Kidney (tissue), 14 donors: Measurements from ENCODE around the gene ERGIC3. TPM values are rescaled to one million over a fixed set of nuclear protein-coding genes. Genes with fewer than 3 reads are reported as not detected.
"Not testable (repeated sequence)": the region's sequence is repeated elsewhere in the genome, so short reads cannot be mapped to it uniquely, and the experiment has no call there.

Experiments
- DNase-seq, 5 donors: peaks; one replicate each; pipeline ENCODE4 v3.0.0-alpha.2; 2013 to 2020
- FAIRE-seq: peaks from 2 replicates; lab custom pipeline; 2012; peaks lifted over from hg19 to GRCh38; lab: Jason Lieb, UNC
- H3K27ac ChIP-seq, 2 donors: one replicate each; pipeline ENCODE4 v1.7.0; 2013; ENCODE audit warnings: low read depth in 2 of 2, low read length in 2 of 2, inconsistent platforms in 1 of 2
- H3K27me3 ChIP-seq: one replicate; pipeline ENCODE4 v1.7.1; 2013; ENCODE audit warnings: low read length, inconsistent platforms; ENCODE audit not compliant: control insufficient read depth, insufficient read depth
- H3K36me3 ChIP-seq, 3 donors: one replicate each; pipeline versions ENCODE4 v1.7.0 to v1.7.1; 2013; ENCODE audit warnings: low read length in 3 of 3, control low read depth in 1 of 3, inconsistent platforms in 1 of 3; ENCODE audit not compliant: insufficient read depth in 3 of 3, control insufficient read depth in 2 of 3
- H3K4me1 ChIP-seq, 3 donors: one replicate each; pipeline versions ENCODE4 v1.7.0 to v1.7.1; 2013; ENCODE audit warnings: low read length in 3 of 3, inconsistent platforms in 1 of 3, low read depth in 1 of 3; ENCODE audit not compliant: control insufficient read depth in 2 of 3, insufficient read depth in 2 of 3
- H3K4me3 ChIP-seq, 3 donors: one replicate each; pipeline versions ENCODE4 v1.7.0 to v1.8.1; 2013; ENCODE audit warnings: low read length in 3 of 3, control low read depth in 1 of 3, inconsistent platforms in 1 of 3
- H3K9ac ChIP-seq, 3 donors: one replicate each; pipeline versions ENCODE4 v1.7.0 to v1.7.1; 2013; ENCODE audit warnings: low read length in 3 of 3, control low read depth in 1 of 3, inconsistent platforms in 1 of 3
- H3K9me3 ChIP-seq, 3 donors: one replicate each; pipeline versions ENCODE4 v1.7.0 to v1.7.1; 2013; ENCODE audit warnings: low read length in 3 of 3, control low read depth in 1 of 3, inconsistent platforms in 1 of 3; ENCODE audit not compliant: control insufficient read depth in 2 of 3, insufficient read depth in 1 of 3
- CTCF ChIP-seq: IDR thresholded peaks from 3 replicates; pipeline ENCODE4 v1.5.1; 2012; ENCODE audit warnings: mild to moderate bottlenecking, moderate library complexity, borderline replicate concordance; ENCODE audit not compliant: insufficient read depth; ENCODE audit errors: extremely low read depth
- intact Hi-C: fragments of 100-400 bp; cut with DNase I; formaldehyde crosslinking; loops from one replicate; pipeline ENCODE4 v1.11.1; 2022
- polyA plus RNA-seq: library from polyadenylated mRNA; stranded (reverse); fragments of 350-450 nt; fragmentation: Illumina TruSeq; extraction: RNeasy Lipid Tissue Mini Kit (QIAGEN cat#74804); gene quantifications from one replicate; pipeline ENCODE4 v1.2.3, GENCODE V29; 2014; ENCODE audit warnings: low read depth, low replicate concordance; ENCODE audit not compliant: insufficient read depth
- total RNA-seq: library from RNA; stranded (reverse); fragmentation: NEBNext Ultra II Directional; extraction: Animal tissue kit (Norgen Biotek cat#: 25700); gene quantifications from one replicate; pipeline ENCODE4 v1.2.1, GENCODE V29; 2021
- donor health status: control.
- donor health status: control.
- donor health status: control.
- donor health status: control.
- donor health status: control.
- donor health status: DM: yes; HTN: yes; CAD: no.
- donor health status: Normal renal cell carcinoma (clear cell type).

The ERGIC3 gene
- total and polyA plus RNA-seq, 2 donors from 2014 or later, result 230 to 371 TPM

GRCh38 chr20:35541118-35541782, 628 bp upstream of the ERGIC3 start:
- H3K9me3 ChIP-seq, result no peaks in the 10 kb centered on the region
- H3K36me3 ChIP-seq, result peaks cover 2 to 5% (median 3%) of the 10 kb centered on the region in 3 donors
- TF ChIP-seq CTCF, result no peak
- DNase-seq, result peak in 1 of 5 donors; percentile 8
- H3K27ac ChIP-seq, result no peak overlapping the region
- intact Hi-C loops, result no loop called here
- no peaks in the 10 kb centered on the region for H3K27me3 ChIP-seq
- peaks cover 0 to 9% (median 4%) of the 10 kb centered on the region in 3 donors for H3K4me1 ChIP-seq
- H3K9ac ChIP-seq, result peak overlapping the region in 2 of 3 donors; percentile 10 to 18
- peak overlapping the region; percentile 51 to 87 (median 58) for H3K4me3 ChIP-seq
- no peak for FAIRE-seq

GRCh38 chr20:35542990-35543389, 1.1 kb downstream of the ERGIC3 start:
- H3K9ac ChIP-seq, result no peak overlapping the region
- H3K27ac ChIP-seq, result no peak overlapping the region
- intact Hi-C loops, result no loop called here
- DNase-seq, result no peak
- peak overlapping the region in 1 of 3 donors; percentile 87 for H3K4me3 ChIP-seq
- H3K4me1 ChIP-seq, result peaks cover 0 to 9% (median 4%) of the 10 kb centered on the region in 3 donors
- no peaks in the 10 kb centered on the region for H3K9me3 ChIP-seq
- TF ChIP-seq CTCF, result no peak
- FAIRE-seq, result no peak
- H3K36me3 ChIP-seq, result peaks cover 2 to 12% (median 9%) of the 10 kb centered on the region in 3 donors
- no peaks in the 10 kb centered on the region for H3K27me3 ChIP-seq

- Histone ChIP-seq H3K9me3 (no peaks in the 10 kb centered on the region), H3K4me3 (no peak overlapping the region), H3K27me3 (no peaks in the 10 kb centered on the region), H3K4me1 (peaks cover 0 to 9% (median 4%) of the 10 kb centered on the region in 3 donors), H3K9ac (no peak overlapping the region), H3K27ac (no peak overlapping the region), H3K36me3 (peaks cover 2 to 25% (median 18%) of the 10 kb centered on the region in 3 donors)
- FAIRE-seq (no peak), DNase-seq (no peak)
- intact Hi-C loops, result no loop called here
- no peak for TF ChIP-seq CTCF
Observed at GRCh38 chr20:35544436-35544835, 2.6 kb downstream of the ERGIC3 start.

- H3K9ac ChIP-seq, FAIRE-seq, intact Hi-C loops, DNase-seq, H3K4me3 ChIP-seq, H3K27me3 ChIP-seq, H3K4me1 ChIP-seq, H3K27ac ChIP-seq, H3K9me3 ChIP-seq: not testable (repeated sequence)
- peaks cover 2 to 26% (median 18%) of the 10 kb centered on the region in 3 donors for H3K36me3 ChIP-seq
Observed at GRCh38 chr20:35544941-35545340, 3.1 kb downstream of the ERGIC3 start.
